GM23338 (cell line): ENCODE measurements around the gene TSEN2.

ENCODE experiments used
- EZH2 ChIP-seq: fragments of 200-600 bp; sonication (generic); IDR thresholded peaks from one replicate; pipeline ENCODE4 v1.8.0; 2017; ENCODE audit warnings: antibody characterized with exemption, mild to moderate bottlenecking, low read depth; ENCODE audit not compliant: unreplicated experiment
- EZH2phosphoT487 ChIP-seq: fragments of 200-600 bp; sonication (generic); IDR thresholded peaks from one replicate; pipeline ENCODE4 v1.8.1; 2018; ENCODE audit warnings: antibody characterized with exemption; ENCODE audit not compliant: unreplicated experiment
- JUNB ChIP-seq: IDR thresholded peaks from one replicate; pipeline ENCODE4 v1.6.1; 2016; ENCODE audit warnings: antibody characterized with exemption; ENCODE audit not compliant: unreplicated experiment
- POLR2AphosphoS5 ChIP-seq: IDR thresholded peaks from 2 replicates; pipeline ENCODE4 v1.6.1; 2016; ENCODE audit warnings: antibody characterized with exemption, low read depth
- TF ChIP-seq, protein P1 (sequence below), 2 experiments: fragments of 200-600 bp in 1 of 2; sonication (generic) in 1 of 2; conservative IDR thresholded peaks; 2 replicates each; pipeline versions ENCODE4 v1.5.1 to v1.6.1; 2016 to 2017; ENCODE audit warnings: antibody characterized with exemption in 2 of 2, low read depth in 2 of 2, mild to moderate bottlenecking in 2 of 2, moderate library complexity in 1 of 2

DNA sequence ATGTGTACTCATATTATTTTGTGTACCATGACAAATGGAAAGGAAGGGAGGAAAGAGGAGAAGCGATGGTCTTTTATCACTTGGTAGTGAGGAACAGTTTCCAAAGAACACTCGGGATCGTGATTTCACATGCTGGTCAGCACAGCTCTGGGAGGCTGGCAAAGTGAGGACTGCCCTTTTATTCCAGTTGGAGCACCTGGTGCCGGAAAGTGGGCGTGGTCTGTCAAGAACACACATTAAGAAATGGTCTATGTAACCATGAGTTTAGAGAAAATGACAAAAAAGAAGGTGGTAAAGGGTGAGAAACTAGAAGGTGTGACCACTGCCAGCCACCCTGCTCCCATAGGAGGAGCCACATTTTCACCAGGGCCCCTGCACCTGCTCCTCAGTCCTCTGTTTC lies 7.0 kb upstream of the TSEN2 start:
- TF ChIP-seq, protein P1, sequence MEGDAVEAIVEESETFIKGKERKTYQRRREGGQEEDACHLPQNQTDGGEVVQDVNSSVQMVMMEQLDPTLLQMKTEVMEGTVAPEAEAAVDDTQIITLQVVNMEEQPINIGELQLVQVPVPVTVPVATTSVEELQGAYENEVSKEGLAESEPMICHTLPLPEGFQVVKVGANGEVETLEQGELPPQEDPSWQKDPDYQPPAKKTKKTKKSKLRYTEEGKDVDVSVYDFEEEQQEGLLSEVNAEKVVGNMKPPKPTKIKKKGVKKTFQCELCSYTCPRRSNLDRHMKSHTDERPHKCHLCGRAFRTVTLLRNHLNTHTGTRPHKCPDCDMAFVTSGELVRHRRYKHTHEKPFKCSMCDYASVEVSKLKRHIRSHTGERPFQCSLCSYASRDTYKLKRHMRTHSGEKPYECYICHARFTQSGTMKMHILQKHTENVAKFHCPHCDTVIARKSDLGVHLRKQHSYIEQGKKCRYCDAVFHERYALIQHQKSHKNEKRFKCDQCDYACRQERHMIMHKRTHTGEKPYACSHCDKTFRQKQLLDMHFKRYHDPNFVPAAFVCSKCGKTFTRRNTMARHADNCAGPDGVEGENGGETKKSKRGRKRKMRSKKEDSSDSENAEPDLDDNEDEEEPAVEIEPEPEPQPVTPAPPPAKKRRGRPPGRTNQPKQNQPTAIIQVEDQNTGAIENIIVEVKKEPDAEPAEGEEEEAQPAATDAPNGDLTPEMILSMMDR (conservative IDR thresholded peaks at IDR 0.05; ENCODE audit: low read depth in 2 of 2) = no peak
- TF ChIP-seq EZH2 (no peak), POLR2AphosphoS5 (no peak), JUNB (no peak), EZH2phosphoT487 (no peak)
